HUES6 (cell line): ENCODE data around the gene CYREN.

Source experiments
- H3K27ac ChIP-seq: 2 replicates; pipeline ENCODE4 v1.7.0; 2013; ENCODE audit warnings: low read depth, mild to moderate bottlenecking, low read length, inconsistent platforms
- H3K27me3 ChIP-seq: 2 replicates; pipeline ENCODE4 v1.6.1; 2013; ENCODE audit warnings: low read length; ENCODE audit not compliant: control insufficient read depth, insufficient read depth
- H3K36me3 ChIP-seq: 2 replicates; pipeline ENCODE4 v1.6.1; 2013; ENCODE audit warnings: low read length; ENCODE audit not compliant: control insufficient read depth, insufficient read depth
- H3K4me1 ChIP-seq: 2 replicates; pipeline ENCODE4 v1.6.1; 2013; ENCODE audit warnings: low read length; ENCODE audit not compliant: control insufficient read depth, insufficient read depth
- H3K4me3 ChIP-seq: 2 replicates; pipeline ENCODE4 v1.5.1; 2013; ENCODE audit warnings: low read depth, low read length
- H3K9ac ChIP-seq: one replicate; pipeline ENCODE4 v1.6.1; 2013; ENCODE audit warnings: mild to moderate bottlenecking, low read length
- H3K9me3 ChIP-seq: 2 replicates; pipeline ENCODE4 v1.6.1; 2013; ENCODE audit warnings: low read depth, low read length; ENCODE audit not compliant: control insufficient read depth, insufficient read depth

CYREN gene

GRCh38 chr7:135167365-135167917, 3.1 kb downstream of the CYREN start:
- no peak overlapping the region for H3K4me3 ChIP-seq
- no peak overlapping the region for H3K9ac ChIP-seq
- H3K9me3 ChIP-seq, result peaks cover 6% of the 10 kb centered on the region; the same call in 1 of the 2 replicates
- no peaks in the 10 kb centered on the region for H3K27me3 ChIP-seq
- peaks cover 17% of the 10 kb centered on the region for H3K4me1 ChIP-seq
- peaks cover 59% of the 10 kb centered on the region for H3K36me3 ChIP-seq
- no peak overlapping the region for H3K27ac ChIP-seq

- Histone ChIP-seq H3K36me3 (peaks cover 61% of the 10 kb centered on the region), H3K9ac (no peak overlapping the region), H3K9me3 (peaks cover 16% of the 10 kb centered on the region), H3K4me3 (no peak overlapping the region), H3K27me3 (no peaks in the 10 kb centered on the region), H3K4me1 (peaks cover 11% of the 10 kb centered on the region), H3K27ac (no peak overlapping the region)
Measured at GRCh38 chr7:135166338-135166990, 4.0 kb downstream of the CYREN start.

GRCh38 chr7:135165862-135166261, 4.6 kb downstream of the CYREN start:
- Histone ChIP-seq H3K27ac (no peak overlapping the region), H3K27me3 (no peaks in the 10 kb centered on the region), H3K9ac (no peak overlapping the region), H3K9me3 (peaks cover 22% of the 10 kb centered on the region), H3K4me1 (peaks cover 12% of the 10 kb centered on the region), H3K36me3 (peaks cover 63% of the 10 kb centered on the region), H3K4me3 (no peak overlapping the region)

- peaks cover 68% of the 10 kb centered on the region for H3K36me3 ChIP-seq
- no peak overlapping the region for H3K27ac ChIP-seq
- H3K9me3 ChIP-seq, result peaks cover 24% of the 10 kb centered on the region
- H3K4me1 ChIP-seq, result peaks cover 22% of the 10 kb centered on the region
- no peak overlapping the region for H3K4me3 ChIP-seq
- no peaks in the 10 kb centered on the region for H3K27me3 ChIP-seq
- no peak overlapping the region for H3K9ac ChIP-seq
Measured at GRCh38 chr7:135164357-135165061, 6.0 kb downstream of the CYREN start.

- Histone ChIP-seq H3K27me3 (no peaks in the 10 kb centered on the region), H3K9me3 (peaks cover 37% of the 10 kb centered on the region), H3K27ac (no peak overlapping the region), H3K4me3 (no peak overlapping the region), H3K36me3 (peaks cover 68% of the 10 kb centered on the region), H3K4me1 (peaks cover 18% of the 10 kb centered on the region), H3K9ac (no peak overlapping the region)
Measured at GRCh38 chr7:135162382-135163001, 8.0 kb downstream of the CYREN start.

- no peak overlapping the region for H3K4me3 ChIP-seq
- H3K27ac ChIP-seq, result no peak overlapping the region
- H3K36me3 ChIP-seq, result peaks cover 60% of the 10 kb centered on the region
- peaks cover 45% of the 10 kb centered on the region for H3K9me3 ChIP-seq
- peaks cover 18% of the 10 kb centered on the region for H3K4me1 ChIP-seq
- H3K27me3 ChIP-seq, result no peaks in the 10 kb centered on the region
- H3K9ac ChIP-seq, result no peak overlapping the region
Measured at GRCh38 chr7:135161669-135162068, 8.8 kb downstream of the CYREN start.

- Histone ChIP-seq H3K36me3 (peaks cover 54% of the 10 kb centered on the region), H3K4me1 (peaks cover 18% of the 10 kb centered on the region), H3K9ac (no peak overlapping the region), H3K27me3 (no peaks in the 10 kb centered on the region), H3K9me3 (peaks cover 50% of the 10 kb centered on the region), H3K4me3 (no peak overlapping the region), H3K27ac (peak overlapping the region; percentile 14; the same call in 1 of the 2 replicates)
Measured at GRCh38 chr7:135160858-135161653, 9.5 kb downstream of the CYREN start.

- Histone ChIP-seq H3K9ac (no peak overlapping the region), H3K4me1 (peaks cover 18% of the 10 kb centered on the region), H3K36me3 (peaks cover 46% of the 10 kb centered on the region), H3K9me3 (peaks cover 58% of the 10 kb centered on the region), H3K27me3 (no peaks in the 10 kb centered on the region), H3K27ac (peak overlapping the region; percentile 39), H3K4me3 (no peak overlapping the region)
Measured at GRCh38 chr7:135160098-135160857, 10.2 kb downstream of the CYREN start.

GRCh38 chr7:135159359-135160085, 11.0 kb downstream of the CYREN start:
- no peak overlapping the region for H3K9ac ChIP-seq
- no peaks in the 10 kb centered on the region for H3K27me3 ChIP-seq
- peaks cover 18% of the 10 kb centered on the region for H3K4me1 ChIP-seq
- H3K27ac ChIP-seq, result 0 out of 2 replicates have a peak overlapping the region, but pooled peaks have one; percentile 39
- peaks cover 59% of the 10 kb centered on the region for H3K9me3 ChIP-seq
- peaks cover 39% of the 10 kb centered on the region; the same call in 1 of the 2 replicates for H3K36me3 ChIP-seq
- no peak overlapping the region for H3K4me3 ChIP-seq
